Measurements from ENCODE around the gene GPC6.

GPC6 gene

GRCh38 chr13:93736081-93736480 is 509.5 kb downstream of the GPC6 start:
- TF ChIP-seq CTCF (IDR thresholded peaks at IDR 0.05; ENCODE audit: control insufficient read depth, insufficient read depth, low read depth, low read length, missing control alignments) = no peak
- H3K4me3 ChIP-seq (ENCODE audit: control insufficient read depth, low read depth, low read length) = no peak overlapping the region
- no peak for DNase-seq (ENCODE audit: low read depth)

GRCh38 chr13:93736909-93737308 is 510.3 kb downstream of the GPC6 start:
- no peak for DNase-seq (ENCODE audit: low read depth)
- no peak overlapping the region for H3K4me3 ChIP-seq (ENCODE audit: control insufficient read depth, low read depth, low read length)
- no peak for TF ChIP-seq CTCF (IDR thresholded peaks at IDR 0.05; ENCODE audit: control insufficient read depth, insufficient read depth, low read depth, low read length, missing control alignments)

- TF ChIP-seq CTCF (IDR thresholded peaks at IDR 0.05; ENCODE audit: control insufficient read depth, insufficient read depth, low read depth, low read length, missing control alignments) = no peak
- H3K4me3 ChIP-seq (ENCODE audit: control insufficient read depth, low read depth, low read length) = no peak overlapping the region
- DNase-seq (ENCODE audit: low read depth) = no peak
Observed at GRCh38 chr13:93740334-93740733, 513.7 kb downstream of the GPC6 start.

- DNase-seq (ENCODE audit: low read depth) = no peak
- no peak for TF ChIP-seq CTCF (IDR thresholded peaks at IDR 0.05; ENCODE audit: control insufficient read depth, insufficient read depth, low read depth, low read length, missing control alignments)
- no peak overlapping the region for H3K4me3 ChIP-seq (ENCODE audit: control insufficient read depth, low read depth, low read length)
Observed at GRCh38 chr13:93744033-93744432, 517.4 kb downstream of the GPC6 start.

GRCh38 chr13:93744886-93745285 is 518.3 kb downstream of the GPC6 start:
- DNase-seq (ENCODE audit: low read depth) = no peak
- no peak for TF ChIP-seq CTCF (IDR thresholded peaks at IDR 0.05; ENCODE audit: control insufficient read depth, insufficient read depth, low read depth, low read length, missing control alignments)
- H3K4me3 ChIP-seq (ENCODE audit: control insufficient read depth, low read depth, low read length) = no peak overlapping the region

- no peak for DNase-seq (ENCODE audit: low read depth)
- TF ChIP-seq CTCF (IDR thresholded peaks at IDR 0.05; ENCODE audit: control insufficient read depth, insufficient read depth, low read depth, low read length, missing control alignments) = no peak
- H3K4me3 ChIP-seq (ENCODE audit: control insufficient read depth, low read depth, low read length) = no peak overlapping the region
Observed at GRCh38 chr13:93745884-93746283, 519.3 kb downstream of the GPC6 start.

- DNase-seq (ENCODE audit: low read depth) = no peak
- no peak for TF ChIP-seq CTCF (IDR thresholded peaks at IDR 0.05; ENCODE audit: control insufficient read depth, insufficient read depth, low read depth, low read length, missing control alignments)
- H3K4me3 ChIP-seq (ENCODE audit: control insufficient read depth, low read depth, low read length) = no peak overlapping the region
Observed at GRCh38 chr13:93746589-93746988, 520.0 kb downstream of the GPC6 start.
